IPS-NIHi7 (cell line): ENCODE measurements around the gene ZNF425.
"Not testable (repeated sequence)": the region's sequence is repeated elsewhere in the genome, so short reads cannot be mapped to it uniquely, and the experiment has no call there.

Experiments
- DNase-seq: peaks from one replicate; pipeline ENCODE4 v3.0.0; 2012; ENCODE audit warnings: mixed read lengths; ENCODE audit errors: extremely low spot score

Gene ZNF425, protein sequence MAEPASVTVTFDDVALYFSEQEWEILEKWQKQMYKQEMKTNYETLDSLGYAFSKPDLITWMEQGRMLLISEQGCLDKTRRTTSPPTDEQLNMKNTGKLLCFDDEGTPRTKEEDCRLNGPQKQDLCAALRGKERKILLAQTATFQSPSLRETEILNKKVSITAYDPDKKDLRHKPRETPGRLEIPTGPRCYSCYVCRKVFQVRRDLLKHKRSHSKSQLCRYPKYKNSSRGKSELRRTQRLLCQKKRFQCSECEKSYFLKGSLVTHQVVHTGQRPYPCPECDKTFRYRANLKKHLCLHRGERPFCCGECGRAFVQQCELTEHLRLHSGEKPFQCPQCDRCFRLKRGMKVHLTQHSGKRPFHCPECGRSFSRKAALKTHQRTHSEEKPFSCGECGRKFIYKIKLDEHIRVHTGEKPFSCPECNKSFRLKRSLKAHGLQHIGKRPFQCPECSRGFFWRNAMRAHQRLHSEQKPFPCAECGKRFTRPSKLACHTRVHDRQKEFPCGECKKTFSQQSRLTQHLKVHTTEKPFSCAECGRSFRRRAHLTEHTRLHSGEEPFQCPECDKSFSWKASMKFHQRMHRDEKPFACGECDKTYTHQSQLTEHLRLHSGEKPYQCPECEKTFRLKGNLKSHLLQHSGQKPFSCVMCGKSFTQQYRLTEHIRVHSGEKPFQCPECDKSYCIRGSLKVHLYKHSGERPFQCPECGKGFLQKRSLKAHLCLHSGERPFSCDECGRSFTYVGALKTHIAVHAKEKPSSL

DNA sequence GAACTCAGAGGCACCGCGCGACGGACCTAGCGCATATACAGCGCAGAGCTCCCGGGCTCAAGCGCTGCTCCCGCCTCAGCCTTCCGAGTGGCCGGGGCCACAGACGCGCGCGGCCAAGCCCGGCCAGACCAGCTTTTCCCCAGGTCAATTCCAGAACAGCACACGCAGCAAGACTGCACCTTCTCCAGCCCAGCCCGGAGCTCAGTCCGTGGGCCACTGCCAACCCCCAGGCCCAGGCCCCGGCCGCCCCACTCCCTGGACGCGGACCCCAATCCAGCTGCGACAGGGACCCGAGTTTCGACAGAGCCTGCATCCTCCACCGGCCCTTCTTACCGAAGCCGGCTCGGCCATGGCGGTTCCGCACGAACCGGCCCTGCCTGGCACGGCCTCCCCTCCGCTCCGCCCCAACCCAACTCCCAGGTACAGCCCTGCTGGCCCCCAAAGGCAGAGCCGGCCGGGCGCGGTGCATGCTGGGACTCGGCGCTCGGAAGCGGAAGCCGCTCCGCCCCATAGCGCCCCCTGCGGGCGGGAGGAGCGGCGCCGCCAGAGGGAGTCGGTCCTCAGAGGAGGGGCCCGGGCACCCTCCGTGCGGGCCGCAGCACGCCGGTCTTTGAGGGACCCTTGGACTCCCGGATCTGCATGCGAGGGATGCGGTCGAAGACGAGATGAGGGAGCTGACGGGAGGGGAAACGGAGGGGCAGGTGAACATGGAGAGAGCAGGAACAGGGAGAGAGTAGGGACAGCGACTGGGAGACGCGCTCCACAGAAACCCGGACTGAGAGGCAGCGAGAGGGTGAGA is at the start of gene ZNF425:
ZNF425 (minus strand) TSS at position 462 of the 799 bp plus-strand sequence; CDS start at position 351, 111 bp downstream.
- DNase-seq = peak; percentile 95

DNA sequence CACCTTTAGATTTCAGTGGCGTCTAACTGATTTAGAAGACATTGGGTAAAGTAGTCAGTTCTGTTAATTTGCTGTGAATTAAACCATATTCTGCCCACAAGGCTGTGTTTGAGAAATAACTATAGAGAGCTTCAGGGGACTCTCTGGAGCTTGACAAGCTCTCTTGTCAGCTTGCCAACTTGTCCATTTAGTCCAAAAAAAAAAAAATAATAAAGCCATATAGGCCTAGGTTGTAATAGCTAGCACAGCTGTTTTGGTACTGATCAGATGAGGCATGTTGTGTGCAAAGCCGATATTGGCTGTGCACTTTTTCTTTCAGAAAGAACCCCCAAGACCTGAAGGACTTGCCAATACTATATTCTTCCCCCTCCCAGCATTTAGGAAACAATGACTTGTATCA is 49.0 kb upstream of the ZNF425 start:
- DNase-seq = no peak

DNA sequence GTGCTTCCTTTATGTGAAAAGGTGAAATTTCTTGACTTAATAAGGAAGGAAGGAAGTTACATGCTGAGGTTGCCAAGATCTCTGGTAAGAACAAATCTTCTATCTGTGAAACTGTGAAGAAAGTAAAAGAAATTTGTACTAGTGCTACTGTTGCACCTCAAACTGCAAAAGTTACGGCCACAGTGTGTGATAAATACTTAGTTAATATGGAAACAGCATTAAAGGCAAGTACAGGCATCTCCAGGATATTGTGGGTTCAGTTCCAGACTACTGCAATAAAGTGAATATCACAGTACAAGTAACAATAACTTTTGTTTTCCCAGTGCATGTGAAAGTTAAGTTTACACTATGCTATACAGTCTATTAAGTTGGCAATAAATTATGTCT is 46.4 kb upstream of the ZNF425 start:
- DNase-seq = no peak

DNA sequence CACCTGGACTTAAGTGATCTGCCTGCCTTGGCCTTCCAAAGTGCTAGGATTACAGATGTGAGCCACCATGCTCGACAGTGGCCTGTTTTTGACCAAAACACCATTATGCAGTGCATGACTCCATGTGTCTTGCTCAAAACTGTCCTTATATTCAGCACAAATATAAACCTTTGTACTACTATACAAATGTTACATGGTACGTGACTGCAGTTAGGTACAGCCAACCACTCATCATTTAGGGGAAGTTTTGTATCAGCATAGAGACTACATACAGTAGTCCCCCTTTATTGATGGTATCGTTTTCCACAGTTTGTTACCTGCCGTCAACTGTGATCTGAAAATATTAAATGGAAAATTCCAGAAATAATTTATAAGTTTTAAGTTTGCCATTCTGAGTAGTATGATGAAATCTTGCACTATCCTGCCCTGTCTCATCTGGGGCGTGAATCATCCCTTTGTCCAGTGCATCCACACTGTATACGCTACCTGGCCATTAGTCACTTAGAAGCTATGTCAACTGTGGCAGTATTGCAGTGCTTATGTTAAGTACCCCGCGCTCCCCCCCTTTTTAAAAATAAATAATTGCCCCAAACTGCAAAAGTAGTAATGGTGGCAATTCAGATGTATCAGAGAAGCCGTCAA is 45.9 kb upstream of the ZNF425 start:
- no peak for DNase-seq

DNA sequence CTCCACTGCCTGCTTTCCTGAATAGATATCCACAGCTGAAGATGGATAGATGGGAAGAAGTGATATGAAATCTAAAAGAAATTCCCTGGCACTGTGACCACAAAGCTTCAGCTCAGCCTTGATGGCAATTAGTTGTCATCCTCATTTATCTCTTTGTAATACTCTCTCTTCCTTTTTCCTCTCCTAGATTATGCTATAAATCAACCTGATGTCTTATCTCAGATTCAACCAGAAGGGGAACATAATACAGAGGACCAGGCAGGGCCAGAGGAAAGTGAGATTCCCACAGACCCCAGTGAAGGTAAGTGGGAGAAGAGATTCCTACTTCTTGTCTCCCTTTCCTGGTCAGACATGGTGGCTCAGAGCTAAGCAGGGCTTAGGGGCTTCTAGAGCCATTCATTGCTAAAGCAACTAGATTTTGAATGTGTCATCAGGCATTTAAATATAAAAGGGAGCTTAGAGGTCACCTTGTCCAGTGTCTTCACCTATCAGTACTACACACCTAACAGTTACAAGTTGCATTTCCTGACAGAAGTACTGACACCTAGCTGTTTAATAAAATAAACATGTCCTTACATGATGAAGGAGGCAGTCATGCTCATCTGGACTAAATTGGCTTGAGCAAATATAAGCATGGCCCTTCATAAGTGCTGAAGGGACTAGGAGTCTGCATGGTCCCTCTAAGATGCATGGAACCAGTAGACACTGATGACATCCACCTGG is 40.7 kb upstream of the ZNF425 start:
- DNase-seq = no peak

DNA sequence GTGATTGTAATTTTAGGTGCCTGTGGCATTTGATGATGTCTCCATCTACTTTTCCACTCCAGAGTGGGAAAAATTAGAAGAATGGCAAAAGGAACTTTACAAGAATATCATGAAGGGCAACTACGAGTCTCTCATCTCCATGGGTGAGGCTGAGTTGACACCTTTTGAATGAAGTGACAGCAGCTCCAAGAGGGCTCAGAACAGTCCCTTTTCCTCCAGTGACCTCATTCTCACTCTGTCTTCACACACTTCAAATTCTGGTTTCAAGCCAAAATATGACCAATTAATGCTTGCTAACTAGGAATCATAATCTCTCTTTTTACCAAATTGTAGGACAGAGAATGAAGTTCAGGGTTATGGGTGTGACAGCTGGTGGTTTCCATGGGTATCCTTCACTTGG is 40.0 kb upstream of the ZNF425 start:
- no peak for DNase-seq

DNA sequence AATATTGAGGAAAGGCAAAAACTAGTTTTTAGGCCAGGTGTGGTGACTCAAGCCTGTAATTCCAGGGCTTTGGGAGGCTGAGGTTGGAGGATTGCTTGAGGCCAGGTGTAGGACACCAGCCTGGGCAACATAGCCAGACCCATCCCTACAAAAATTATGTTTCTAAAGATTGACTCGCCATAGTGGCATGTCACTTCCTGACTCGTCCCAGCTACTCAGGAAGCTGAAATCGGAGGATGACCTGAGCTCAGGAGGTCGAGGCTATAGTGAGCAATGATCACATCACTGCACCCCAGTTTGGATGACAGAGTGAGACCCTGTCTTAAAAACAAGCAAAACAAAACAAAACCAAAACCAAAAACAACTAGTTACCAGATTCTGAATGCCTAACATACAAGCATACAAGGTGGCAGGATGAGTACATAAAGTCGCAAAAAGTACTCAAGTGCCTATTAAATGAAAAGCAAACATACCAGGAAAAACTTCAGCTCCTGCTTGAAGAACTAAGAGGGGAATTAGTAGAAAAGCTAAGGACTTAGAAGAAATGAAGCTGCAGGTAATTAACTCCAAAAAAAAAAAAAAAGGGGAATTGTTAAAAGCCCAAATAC is 35.2 kb upstream of the ZNF425 start:
- no peak for DNase-seq

DNA sequence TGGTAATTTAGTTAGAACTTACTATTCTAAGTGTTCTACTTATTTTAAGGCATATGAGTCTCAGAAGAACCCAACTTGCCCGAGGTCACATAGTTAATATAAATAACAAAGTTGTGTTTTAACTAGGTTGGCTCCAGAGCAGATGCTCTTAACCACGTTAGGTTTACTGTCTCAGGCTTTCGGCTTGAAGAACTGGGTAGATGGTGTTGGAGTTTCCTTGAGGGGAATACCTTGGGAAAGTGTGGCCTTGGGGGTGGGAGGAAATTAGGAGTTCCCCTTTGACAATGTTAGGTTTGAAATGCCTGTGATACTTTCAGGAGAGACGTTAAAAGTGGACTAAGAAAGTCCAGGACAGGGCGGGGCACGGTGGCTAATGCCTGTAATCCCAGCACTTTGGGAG is 30.8 kb upstream of the ZNF425 start:
- no peak for DNase-seq

DNA sequence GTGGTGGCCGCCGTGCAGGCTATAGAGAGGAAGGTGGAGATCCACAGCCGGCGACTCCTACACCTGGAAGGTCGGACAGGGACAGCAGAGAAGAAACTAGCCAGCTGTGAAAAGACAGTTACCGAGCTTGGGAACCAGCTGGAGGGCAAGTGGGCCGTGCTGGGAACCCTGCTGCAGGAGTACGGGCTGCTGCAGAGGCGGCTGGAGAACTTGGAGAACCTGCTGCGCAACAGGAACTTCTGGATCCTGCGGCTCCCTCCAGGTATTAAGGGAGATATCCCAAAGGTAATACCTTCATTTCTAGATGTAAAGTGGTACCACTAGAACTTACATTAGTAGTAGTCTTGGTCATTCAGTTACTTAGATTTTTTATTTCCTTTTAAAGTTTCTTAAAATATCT is 27.9 kb upstream of the ZNF425 start:
- no peak for DNase-seq

DNA sequence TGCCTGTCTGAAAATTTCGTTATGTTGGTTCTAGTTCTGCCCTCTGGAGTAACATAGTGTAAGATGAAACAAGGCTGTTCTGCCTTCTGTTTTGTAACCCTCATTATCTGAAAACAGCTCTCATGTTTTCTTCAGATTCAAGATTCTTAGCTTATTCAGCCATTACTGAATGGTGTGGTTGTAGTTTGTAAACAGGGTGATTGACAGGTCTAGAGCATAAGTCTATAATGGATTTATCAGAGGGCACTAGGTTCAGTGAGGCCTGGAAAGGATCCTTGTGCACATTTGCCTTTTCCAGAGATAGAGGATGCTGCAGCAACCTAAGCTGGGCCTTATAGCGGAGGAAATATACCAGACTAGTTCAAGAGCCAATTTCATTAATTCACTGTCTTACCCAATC is 27.2 kb upstream of the ZNF425 start:
- no peak for DNase-seq

DNA sequence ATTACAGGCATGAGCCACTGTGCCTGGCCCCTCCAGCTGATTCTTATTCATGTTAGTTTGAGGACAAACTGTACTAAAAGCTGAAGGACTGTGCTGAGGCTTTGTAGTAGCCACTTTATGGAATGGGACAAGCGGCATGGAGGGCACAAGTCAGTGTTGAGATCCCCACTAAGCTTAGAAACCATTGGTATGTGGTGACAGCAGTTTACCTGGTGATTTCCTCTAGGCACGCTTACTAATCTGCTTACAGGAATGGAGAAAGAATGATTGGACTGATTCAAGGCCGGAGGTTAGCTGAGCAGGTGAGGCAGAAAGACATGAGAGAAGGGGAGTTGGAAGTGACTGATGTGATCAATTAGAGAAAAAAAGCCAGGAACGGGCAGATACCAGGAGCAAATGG is 24.9 kb upstream of the ZNF425 start:
- no peak for DNase-seq

DNA sequence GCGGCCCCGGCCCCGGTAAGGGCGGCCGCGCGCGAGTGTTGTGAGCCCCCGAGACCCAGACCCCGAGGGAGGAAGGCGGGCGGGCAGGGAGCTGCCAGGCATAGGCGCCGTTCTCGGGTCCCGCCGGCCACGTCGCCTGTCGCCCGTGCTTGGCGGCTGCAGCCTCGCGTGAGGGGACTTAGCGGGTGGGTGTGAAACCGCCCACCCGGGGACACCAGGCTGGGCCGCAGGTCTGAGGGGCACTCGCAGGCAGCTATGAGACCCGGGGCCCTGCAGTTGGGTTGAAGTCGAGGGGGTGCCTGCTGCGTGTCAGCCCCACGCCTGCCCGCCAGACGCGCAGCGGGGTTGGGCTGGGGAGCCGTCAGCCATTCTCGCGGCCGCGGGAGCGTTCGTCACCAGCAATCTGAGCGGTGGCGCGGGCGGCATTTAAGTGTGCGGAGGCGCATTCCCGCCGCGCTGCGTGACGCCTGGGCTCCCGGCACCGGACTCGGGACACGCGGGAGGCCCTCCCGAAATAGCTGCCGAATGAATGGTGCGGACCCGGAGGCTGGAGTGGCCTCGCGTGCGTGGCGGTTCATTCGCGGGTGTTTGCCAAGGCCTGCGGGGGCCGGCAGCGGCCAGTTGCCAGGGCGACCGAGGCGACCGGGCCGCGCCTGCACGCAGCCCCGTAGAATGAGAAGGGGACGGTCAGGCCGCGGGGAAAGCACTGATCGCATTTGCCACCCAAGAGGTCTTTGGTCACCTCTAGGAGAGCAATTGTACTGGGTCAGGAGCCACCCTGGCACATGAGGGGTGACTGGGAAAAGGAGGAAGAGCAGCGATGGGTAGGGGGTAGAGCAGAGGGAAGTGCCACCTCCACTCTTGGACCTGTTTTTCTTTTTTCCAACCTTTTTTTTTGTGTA is 21.9 kb upstream of the ZNF425 start:
- DNase-seq = peak; percentile 45

DNA sequence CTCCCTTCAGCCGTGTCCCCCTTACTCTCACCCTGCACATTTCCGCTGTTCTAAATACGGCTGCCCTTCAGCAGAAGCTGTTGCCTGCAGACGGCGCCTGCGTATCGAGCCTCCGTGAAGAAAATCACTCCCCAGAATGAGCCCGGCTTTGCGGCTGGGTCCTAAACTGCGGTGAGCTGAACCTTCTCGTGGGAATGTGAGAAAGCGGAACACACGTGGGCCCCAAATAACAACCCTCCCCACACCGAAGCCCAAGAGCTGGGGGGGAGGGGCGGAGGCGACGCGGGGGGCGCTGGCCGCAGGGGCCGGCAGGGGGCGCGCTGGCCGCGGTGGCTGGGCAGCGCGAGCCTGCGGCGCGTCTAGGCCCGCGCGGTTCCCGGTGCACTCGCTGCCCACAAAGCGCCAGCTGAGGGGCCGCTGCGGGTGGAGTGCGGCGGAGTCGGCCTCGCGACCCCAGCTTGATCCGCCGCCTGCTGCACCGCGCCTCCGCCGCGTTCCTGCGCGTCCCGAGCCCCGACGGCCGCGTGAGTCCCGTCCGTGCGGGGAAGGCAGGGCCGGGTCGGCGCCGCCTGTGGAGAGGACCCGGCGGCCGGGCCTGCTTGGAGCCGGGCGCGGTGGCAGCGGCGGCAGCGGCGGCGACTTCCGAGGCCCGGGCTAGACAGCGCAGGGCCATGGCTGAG is 21.1 kb upstream of the ZNF425 start, which contains the start of gene ZNF398:
ZNF398 (plus strand) TSS at position 382 of the 680 bp plus-strand sequence; CDS start at position 672, 290 bp downstream.
- peak; percentile 93 for DNase-seq

DNA sequence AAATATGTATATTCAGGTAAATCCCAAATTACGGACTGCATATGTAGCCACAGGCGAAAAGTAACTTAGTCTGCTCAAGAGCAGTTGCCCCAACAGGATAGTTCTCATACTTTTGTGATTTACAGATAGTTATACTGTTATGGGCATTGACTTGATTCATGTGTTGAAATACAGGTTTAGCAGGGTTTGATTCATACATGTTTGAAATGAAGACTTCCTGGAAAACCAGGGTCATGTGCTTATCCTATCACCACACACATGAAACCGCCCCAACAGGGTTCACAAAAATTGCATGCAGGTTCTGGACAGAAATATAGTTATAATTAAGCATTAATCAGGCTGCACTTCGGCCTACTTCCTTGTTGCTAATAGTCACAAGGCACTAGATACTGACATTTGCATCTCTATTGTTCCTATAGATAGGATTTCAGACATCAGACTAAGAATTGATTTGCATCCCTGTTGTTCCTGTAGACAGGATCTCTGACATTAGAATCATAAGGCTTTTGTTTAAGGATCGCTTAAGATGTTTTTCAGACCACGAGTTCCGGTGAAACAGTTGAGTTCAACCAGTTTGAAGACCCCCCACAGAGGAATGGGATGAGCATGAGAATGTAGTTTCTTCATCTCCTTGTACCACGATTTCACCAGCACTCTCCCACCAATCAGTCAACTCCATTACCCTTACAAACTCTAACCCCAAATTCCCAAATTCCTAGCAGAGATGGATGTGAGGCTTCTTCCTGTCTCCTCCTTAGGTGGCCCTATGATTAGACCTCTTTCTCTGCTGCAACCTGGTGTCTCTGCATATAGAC is 19.1 kb upstream of the ZNF425 start:
- peak; percentile 38 for DNase-seq

DNA sequence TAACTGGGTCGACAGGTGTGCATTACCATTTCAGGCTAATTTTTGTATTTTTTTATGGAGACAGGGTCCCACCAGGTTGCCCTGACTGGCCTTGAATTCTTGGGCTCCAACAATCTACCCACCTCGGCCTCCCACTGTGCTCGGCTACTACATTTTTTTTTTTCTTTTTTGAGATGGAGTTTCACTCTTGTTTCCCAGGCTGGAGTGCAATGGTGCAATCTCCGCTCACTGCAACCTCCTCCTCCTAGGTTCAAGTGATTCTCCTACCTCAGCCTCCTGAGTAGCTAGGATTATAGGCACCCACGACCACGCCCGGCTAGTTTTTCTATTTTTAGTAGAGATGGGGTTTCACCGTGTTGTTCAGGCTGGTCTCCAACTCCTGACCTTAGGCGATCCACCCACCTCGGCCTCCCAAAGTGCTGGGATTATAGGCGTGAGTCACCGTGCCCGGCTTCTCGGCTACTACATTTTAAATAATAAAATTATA is 18.4 kb upstream of the ZNF425 start:
- DNase-seq = not testable (repeated sequence)

DNA sequence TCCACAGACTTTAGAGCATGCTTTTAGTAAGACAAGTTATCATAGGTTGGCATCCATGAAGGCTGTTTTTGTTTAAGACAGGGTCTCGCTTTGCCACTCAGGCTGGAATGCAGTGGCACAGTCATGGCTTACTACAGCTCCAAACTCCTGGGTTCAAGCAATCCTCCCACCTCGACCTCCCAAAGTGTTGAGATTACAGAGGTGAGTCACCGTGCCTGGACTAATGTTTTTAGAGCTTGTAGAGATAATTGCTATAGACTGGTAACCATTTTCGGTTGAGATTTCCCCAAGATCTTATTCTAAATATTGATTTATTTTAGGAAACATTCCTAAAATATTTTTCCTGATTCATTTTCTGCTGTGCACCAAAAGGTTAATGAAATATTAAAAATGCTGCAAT is 15.8 kb upstream of the ZNF425 start:
- no peak for DNase-seq

DNA sequence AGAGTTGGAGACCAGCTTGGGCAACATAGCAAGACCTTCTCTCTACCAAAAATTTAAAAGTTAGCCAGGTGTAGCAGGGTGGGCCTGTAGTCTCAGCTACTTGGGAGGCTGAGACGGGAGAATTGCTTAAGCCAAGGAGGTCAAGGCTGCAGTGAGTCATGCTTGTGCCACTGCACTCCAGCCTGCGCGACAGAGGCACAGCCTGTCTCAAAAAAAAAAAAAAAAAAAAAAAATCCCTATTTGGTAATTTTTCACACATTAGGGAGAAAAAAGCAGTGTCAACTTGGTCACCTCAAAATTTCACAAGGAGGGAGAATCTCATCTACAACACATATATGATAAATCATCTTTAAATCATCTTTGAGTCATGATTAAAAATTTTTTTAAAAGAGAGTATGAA is 14.7 kb upstream of the ZNF425 start:
- DNase-seq = no peak

DNA sequence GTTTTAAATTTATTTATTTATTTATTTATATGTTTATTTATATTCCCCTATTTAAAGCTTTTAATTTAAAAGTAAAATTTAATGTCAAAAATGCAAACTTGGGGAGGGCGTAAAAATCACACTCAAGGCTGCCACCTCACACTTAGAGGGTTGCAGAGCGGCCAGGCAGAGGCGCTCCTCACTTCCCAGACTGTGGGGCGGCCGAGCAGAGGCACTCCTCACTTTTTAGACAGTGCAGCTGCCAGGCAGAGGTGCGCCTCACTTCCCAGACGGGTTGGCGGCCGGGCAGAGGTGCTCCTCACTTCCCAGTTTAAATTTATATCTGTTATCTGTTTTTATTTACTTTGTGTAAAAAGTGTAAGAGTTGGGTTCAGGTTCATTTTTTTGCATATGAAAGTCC is 10.0 kb upstream of the ZNF425 start:
- DNase-seq = no peak
